Measurements from ENCODE around the gene CRCP.
"Not testable (repeated sequence)": the region's sequence is repeated elsewhere in the genome, so short reads cannot be mapped to it uniquely, and the experiment has no call there.

Gene CRCP

GRCh38 chr7:66157060-66157459 lies 42.4 kb downstream of the CRCP start:
- Histone ChIP-seq H3K4me3 (no peak overlapping the region), H3K9me3 (ENCODE audit: low read depth, low read length) (no peaks in the 10 kb centered on the region), H3K9ac (ENCODE audit: insufficient read length) (no peak overlapping the region), H3K27ac (no peak overlapping the region), H3K36me3 (ENCODE audit: insufficient read depth, low read length) (peaks cover 51% of the 10 kb centered on the region)
- DNase-seq (ENCODE audit: low read depth, low spot score): no peak
- TF ChIP-seq FOXP2 (optimal IDR thresholded peaks at IDR 0.05; ENCODE audit: control extremely low read depth, extremely low read length, insufficient read depth) (no peak), POLR2AphosphoS5 (IDR thresholded peaks at IDR 0.05; ENCODE audit: borderline replicate concordance, low read depth, low read length) (no peak), EZH2 (IDR thresholded peaks at IDR 0.05) (no peak)

GRCh38 chr7:66162622-66163021 lies 48.0 kb downstream of the CRCP start:
- H3K9me3 ChIP-seq (ENCODE audit: low read depth, low read length): no peaks in the 10 kb centered on the region
- TF ChIP-seq EZH2 (IDR thresholded peaks at IDR 0.05) (no peak), POLR2AphosphoS5 (IDR thresholded peaks at IDR 0.05; ENCODE audit: borderline replicate concordance, low read depth, low read length) (no peak), FOXP2 (optimal IDR thresholded peaks at IDR 0.05; ENCODE audit: control extremely low read depth, extremely low read length, insufficient read depth) (no peak)

DNA sequence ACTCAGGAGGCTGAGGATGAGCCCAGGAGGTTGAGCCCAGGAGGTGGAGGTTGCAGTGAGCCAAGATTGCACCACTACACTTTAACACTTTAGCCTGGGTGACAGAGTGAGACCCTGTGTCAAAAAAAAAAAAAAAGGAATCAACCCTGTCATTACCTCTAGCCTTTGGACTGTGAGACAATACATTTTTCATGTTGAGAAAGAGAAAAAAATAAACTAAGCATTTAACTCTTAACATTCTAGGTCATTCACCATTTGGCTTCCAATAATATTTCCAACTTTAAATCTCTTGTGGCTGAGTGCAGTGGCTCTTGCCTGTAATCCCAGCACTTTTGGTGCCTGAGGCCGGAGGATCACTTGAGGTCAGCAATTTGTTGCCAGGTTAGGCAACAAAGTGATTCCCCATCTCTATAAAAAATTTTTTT lies 48.6 kb downstream of the CRCP start:
- H3K4me3 ChIP-seq: no peak overlapping the region
- no peaks in the 10 kb centered on the region for H3K9me3 ChIP-seq (ENCODE audit: low read depth, low read length)
- DNase-seq (ENCODE audit: low read depth, low spot score): no peak

More at GRCh38 chr7:66162622-66163021, 48.0 kb downstream of the CRCP start:
- no peak overlapping the region for H3K27ac ChIP-seq
- DNase-seq (ENCODE audit: low read depth, low spot score): no peak
- peaks cover 9% of the 10 kb centered on the region; the same call in 1 of the 2 replicates for H3K36me3 ChIP-seq (ENCODE audit: insufficient read depth, low read length)
- H3K9ac ChIP-seq (ENCODE audit: insufficient read length): no peak overlapping the region
- H3K4me3 ChIP-seq: no peak overlapping the region

DNA sequence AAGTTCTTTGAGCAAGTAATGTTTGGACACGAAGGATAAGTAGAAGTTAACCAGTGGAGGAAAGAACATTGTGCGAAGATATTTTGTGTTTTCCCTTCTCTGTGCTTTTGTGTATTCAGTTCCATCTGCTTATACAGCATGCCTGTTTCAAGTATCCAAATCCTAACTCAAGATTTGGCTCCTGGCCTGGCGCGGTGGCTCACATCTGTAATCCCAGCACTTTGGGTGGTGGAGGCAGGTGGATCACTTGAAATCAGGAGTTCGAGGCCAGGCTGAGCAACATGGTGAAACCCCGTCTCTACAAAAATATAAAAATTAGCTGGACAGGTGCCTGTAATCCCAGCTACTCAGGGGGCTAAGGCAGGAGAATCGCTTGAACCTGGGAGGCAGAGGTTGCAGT lies 49.7 kb downstream of the CRCP start:
- Histone ChIP-seq H3K27ac (no peak overlapping the region), H3K4me3 (no peak overlapping the region), H3K9me3 (ENCODE audit: low read depth, low read length) (no peaks in the 10 kb centered on the region), H3K36me3 (ENCODE audit: insufficient read depth, low read length) (no peaks in the 10 kb centered on the region), H3K9ac (ENCODE audit: insufficient read length) (no peak overlapping the region)
- TF ChIP-seq FOXP2 (optimal IDR thresholded peaks at IDR 0.05; ENCODE audit: control extremely low read depth, extremely low read length, insufficient read depth) (no peak), POLR2AphosphoS5 (IDR thresholded peaks at IDR 0.05; ENCODE audit: borderline replicate concordance, low read depth, low read length) (no peak), EZH2 (IDR thresholded peaks at IDR 0.05) (no peak)
- no peak for DNase-seq (ENCODE audit: low read depth, low spot score)

More for the DNA sequence above, 48.6 kb downstream of the CRCP start:
- TF ChIP-seq EZH2 (IDR thresholded peaks at IDR 0.05) (no peak), FOXP2 (optimal IDR thresholded peaks at IDR 0.05; ENCODE audit: control extremely low read depth, extremely low read length, insufficient read depth) (no peak), POLR2AphosphoS5 (IDR thresholded peaks at IDR 0.05; ENCODE audit: borderline replicate concordance, low read depth, low read length) (no peak)
- H3K9ac ChIP-seq (ENCODE audit: insufficient read length): no peak overlapping the region
- no peak overlapping the region for H3K27ac ChIP-seq
- H3K36me3 ChIP-seq (ENCODE audit: insufficient read depth, low read length): peaks cover 4% of the 10 kb centered on the region; the same call in 1 of the 2 replicates

DNA sequence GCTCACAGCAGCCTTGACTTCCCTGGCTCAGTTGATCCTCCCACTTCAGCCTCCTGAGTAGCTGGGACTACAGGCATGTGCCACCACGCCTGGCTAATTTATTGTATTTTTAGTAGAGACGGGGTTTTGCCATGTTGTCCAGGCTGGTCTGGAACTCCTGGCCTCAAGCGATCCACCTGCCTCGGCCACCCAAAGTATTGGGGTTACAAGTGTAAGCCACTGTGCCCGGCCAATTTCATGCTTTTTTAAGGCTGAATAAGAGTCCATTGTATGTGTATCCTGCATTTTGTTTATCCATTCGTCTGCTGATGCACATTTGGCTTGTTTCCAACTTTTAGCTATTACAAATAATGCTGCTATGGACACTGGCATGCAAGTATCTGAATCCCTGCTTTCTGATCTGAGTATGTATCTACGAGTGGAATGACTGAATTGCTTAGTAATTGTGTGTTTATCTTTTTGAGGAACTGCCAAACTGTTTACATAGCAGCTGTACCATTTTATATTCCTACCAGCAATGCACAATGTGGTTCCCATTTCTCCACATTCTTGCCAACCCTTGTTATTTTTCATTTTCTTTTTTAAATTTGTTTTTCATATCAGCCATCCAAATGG lies 53.2 kb downstream of the CRCP start:
- no peak for DNase-seq (ENCODE audit: low read depth, low spot score)
- H3K9ac ChIP-seq (ENCODE audit: insufficient read length): no peak overlapping the region
- no peaks in the 10 kb centered on the region for H3K9me3 ChIP-seq (ENCODE audit: low read depth, low read length)
- H3K4me3 ChIP-seq: no peak overlapping the region
- H3K27ac ChIP-seq: no peak overlapping the region
- no peaks in the 10 kb centered on the region for H3K36me3 ChIP-seq (ENCODE audit: insufficient read depth, low read length)
- TF ChIP-seq EZH2 (IDR thresholded peaks at IDR 0.05) (no peak), POLR2AphosphoS5 (IDR thresholded peaks at IDR 0.05; ENCODE audit: borderline replicate concordance, low read depth, low read length) (no peak), FOXP2 (optimal IDR thresholded peaks at IDR 0.05; ENCODE audit: control extremely low read depth, extremely low read length, insufficient read depth) (no peak)

DNA sequence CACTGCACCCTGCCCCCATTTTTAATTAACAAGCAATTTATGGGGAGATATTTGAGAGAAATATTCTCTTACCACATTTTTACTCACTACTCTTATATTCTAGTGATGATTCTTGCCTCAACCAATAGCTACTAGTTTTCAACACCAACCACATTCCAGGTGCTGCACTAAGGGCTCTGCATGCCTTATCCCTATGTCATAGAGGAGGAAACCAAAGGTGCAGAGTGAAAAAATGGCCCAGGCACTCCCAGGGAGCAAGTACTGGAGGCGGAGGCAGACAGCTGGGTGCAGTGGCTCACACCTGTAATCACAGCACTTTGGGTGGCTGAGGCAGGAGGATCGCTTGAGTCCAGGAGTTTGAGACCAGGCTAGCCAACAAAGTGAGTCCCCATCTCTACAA lies 55.0 kb downstream of the CRCP start:
- no peak for TF ChIP-seq FOXP2 (optimal IDR thresholded peaks at IDR 0.05; ENCODE audit: control extremely low read depth, extremely low read length, insufficient read depth)
- no peak overlapping the region for H3K9ac ChIP-seq (ENCODE audit: insufficient read length)
- no peak overlapping the region for H3K27ac ChIP-seq
- DNase-seq (ENCODE audit: low read depth, low spot score): no peak
- no peak overlapping the region for H3K4me3 ChIP-seq
- no peaks in the 10 kb centered on the region for H3K36me3 ChIP-seq (ENCODE audit: insufficient read depth, low read length)
- H3K9me3 ChIP-seq (ENCODE audit: low read depth, low read length): no peaks in the 10 kb centered on the region

DNA sequence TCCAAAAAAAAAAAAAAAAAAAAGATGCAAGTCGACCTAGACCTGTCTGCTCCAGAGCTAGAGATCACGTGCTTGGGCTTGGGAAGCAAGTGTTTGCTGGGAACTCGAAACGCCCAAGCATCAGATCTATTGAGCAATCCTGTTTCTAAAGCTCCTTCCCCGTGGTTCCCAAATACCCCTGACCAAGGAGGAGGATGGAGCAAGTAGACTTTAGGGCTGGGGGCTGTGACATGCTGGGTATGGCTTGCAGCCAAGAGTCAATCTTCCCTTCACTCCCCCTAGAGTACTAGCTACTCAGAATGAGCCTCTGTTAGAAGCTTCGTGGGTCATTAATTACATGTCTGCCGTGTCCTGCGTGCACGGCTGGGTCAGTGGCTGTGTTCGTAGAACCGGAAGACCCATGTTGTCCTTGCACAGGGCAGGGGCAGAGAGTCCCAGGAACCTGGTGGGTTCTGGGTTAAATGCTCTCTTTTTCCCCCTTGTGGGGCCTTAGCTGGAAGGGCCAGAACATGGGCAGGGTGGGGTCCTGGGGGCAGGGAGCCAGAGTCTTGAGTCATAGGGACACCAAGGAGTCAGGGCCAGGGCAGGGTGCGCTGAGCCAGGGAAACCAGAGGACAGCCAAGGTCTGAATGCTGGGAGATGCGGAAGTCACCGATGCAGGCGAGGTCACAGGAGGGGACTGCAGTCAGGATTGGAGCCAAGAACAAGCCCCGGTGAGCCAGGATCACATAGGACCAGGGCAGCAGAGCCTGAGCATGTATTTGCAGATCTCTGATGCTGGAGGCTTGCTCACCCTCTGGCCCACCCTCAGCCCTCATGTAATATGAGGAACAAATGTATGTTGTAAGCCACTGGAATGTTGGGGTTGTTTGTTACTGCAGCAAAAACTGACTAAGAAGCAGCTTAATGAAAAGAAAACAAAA lies 55.9 kb downstream of the CRCP start:
- DNase-seq (ENCODE audit: low read depth, low spot score): no peak
- no peak overlapping the region for H3K4me3 ChIP-seq

GRCh38 chr7:66172536-66173401 lies 58.1 kb downstream of the CRCP start:
- DNase-seq (ENCODE audit: low read depth, low spot score); H3K4me3 ChIP-seq; H3K36me3 ChIP-seq (ENCODE audit: insufficient read depth, low read length); H3K9ac ChIP-seq (ENCODE audit: insufficient read length); H3K9me3 ChIP-seq (ENCODE audit: low read depth, low read length); H3K27ac ChIP-seq: not testable (repeated sequence)

More for the DNA sequence above, 55.9 kb downstream of the CRCP start:
- Histone ChIP-seq H3K36me3 (ENCODE audit: insufficient read depth, low read length) (no peaks in the 10 kb centered on the region), H3K9me3 (ENCODE audit: low read depth, low read length) (no peaks in the 10 kb centered on the region), H3K9ac (ENCODE audit: insufficient read length) (no peak overlapping the region), H3K27ac (no peak overlapping the region)
- no peak for TF ChIP-seq POLR2AphosphoS5 (IDR thresholded peaks at IDR 0.05; ENCODE audit: borderline replicate concordance, low read depth, low read length)
- TF ChIP-seq FOXP2 (optimal IDR thresholded peaks at IDR 0.05; ENCODE audit: control extremely low read depth, extremely low read length, insufficient read depth): no peak
- TF ChIP-seq EZH2 (IDR thresholded peaks at IDR 0.05): no peak
